Measurements from ENCODE around the gene CABCOCO1. TPM values are rescaled to one million over a fixed set of nuclear protein-coding genes. Genes with fewer than 3 reads are reported as not detected.

Gene CABCOCO1
- total RNA-seq, 1 experiment from 2014 or later, result not detected

DNA sequence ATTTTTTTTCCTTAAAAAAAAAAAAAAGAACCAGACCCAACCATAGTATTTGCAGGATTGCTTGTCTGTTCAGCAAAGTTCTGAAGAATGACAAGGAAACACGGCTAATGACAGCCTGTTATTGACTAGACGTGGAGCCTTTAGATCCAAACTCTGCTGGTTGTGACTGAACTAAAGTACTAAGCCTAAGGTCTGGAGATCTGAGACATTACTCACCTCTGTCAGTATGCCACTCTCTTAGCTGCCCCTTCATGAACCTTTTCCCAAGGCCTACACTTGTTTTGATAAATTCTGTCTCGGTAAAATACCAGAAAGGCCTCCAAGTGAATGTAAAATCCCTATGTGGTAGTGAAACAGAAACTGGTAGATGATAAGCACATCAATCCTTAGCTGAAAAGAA is 101.0 kb downstream of the CABCOCO1 start (continued):
- TF ChIP-seq EZH2 (IDR thresholded peaks at IDR 0.05), result no peak

DNA sequence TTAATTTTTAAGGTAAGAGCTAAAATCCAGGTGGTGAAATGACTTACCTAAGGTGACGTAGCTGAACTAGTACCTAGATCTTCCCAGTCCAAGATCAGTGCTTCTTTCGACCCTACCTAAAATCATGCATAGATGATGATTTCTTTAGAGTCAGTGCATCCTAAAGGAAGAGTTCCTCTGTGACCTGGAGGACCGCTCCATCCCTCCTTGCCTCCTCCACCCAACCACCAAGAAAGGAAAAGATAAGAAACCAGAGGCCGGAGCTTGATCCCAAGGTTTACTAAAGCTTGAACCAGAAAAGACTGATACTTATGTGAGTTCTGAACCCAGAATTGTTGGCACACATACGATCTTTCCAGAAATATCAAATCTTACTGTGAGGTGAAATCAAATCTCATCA is 101.8 kb downstream of the CABCOCO1 start:
- Histone ChIP-seq H3K27me3 (ENCODE audit: insufficient read depth, low read length) (no peaks in the 10 kb centered on the region), H3K9ac (ENCODE audit: low read length) (no peak overlapping the region), H3K79me2 (ENCODE audit: insufficient read depth, low read length) (no peaks in the 10 kb centered on the region), H3K4me1 (ENCODE audit: control insufficient read depth in 1 of 2, insufficient read depth in 2 of 2, low read length in 2 of 2) (peaks cover 17 to 22% of the 10 kb centered on the region in 2 experiments; a peak in 3 of 4 replicates), H3K36me3 (ENCODE audit: control insufficient read depth in 1 of 2, insufficient read depth in 2 of 2, low read length in 2 of 2) (no peaks in the 10 kb centered on the region), H3K27ac (ENCODE audit: low read depth, low read length) (no peak overlapping the region), H2AFZ (ENCODE audit: low read depth, low read length, poor library complexity, severe bottlenecking) (no peak overlapping the region), H3K9me2 (ENCODE audit: insufficient read depth) (no peaks in the 10 kb centered on the region), H3K9me3 (ENCODE audit: control insufficient read depth in 1 of 2, insufficient read depth in 1 of 2, low read depth in 1 of 2, low read length in 2 of 2) (no peaks in the 10 kb centered on the region), H4K20me1 (ENCODE audit: insufficient read depth) (no peaks in the 10 kb centered on the region), H3K4me2 (ENCODE audit: low read length) (no peak overlapping the region), H3K4me3 (replicated peaks in 1 of 2; ENCODE audit: low read depth in 1 of 2, low read length in 2 of 2) (no peak overlapping the region)
- RAD21 ChIA-PET (ENCODE audit: low non-redundant PET in 1 of 2, low total read pairs in 2 of 2, uncharacterized antibody in 2 of 2, unreplicated experiment in 2 of 2), result no interaction called here
- no peak for TF ChIP-seq CBX3 (IDR thresholded peaks at IDR 0.05; ENCODE audit: low read depth)
- TF ChIP-seq, protein P1, sequence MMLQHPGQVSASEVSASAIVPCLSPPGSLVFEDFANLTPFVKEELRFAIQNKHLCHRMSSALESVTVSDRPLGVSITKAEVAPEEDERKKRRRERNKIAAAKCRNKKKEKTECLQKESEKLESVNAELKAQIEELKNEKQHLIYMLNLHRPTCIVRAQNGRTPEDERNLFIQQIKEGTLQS (IDR thresholded peaks at IDR 0.05), result no peak
- TF ChIP-seq EGR1 (IDR thresholded peaks at IDR 0.05; ENCODE audit: low read depth), result no peak
- TF ChIP-seq, protein P2, sequence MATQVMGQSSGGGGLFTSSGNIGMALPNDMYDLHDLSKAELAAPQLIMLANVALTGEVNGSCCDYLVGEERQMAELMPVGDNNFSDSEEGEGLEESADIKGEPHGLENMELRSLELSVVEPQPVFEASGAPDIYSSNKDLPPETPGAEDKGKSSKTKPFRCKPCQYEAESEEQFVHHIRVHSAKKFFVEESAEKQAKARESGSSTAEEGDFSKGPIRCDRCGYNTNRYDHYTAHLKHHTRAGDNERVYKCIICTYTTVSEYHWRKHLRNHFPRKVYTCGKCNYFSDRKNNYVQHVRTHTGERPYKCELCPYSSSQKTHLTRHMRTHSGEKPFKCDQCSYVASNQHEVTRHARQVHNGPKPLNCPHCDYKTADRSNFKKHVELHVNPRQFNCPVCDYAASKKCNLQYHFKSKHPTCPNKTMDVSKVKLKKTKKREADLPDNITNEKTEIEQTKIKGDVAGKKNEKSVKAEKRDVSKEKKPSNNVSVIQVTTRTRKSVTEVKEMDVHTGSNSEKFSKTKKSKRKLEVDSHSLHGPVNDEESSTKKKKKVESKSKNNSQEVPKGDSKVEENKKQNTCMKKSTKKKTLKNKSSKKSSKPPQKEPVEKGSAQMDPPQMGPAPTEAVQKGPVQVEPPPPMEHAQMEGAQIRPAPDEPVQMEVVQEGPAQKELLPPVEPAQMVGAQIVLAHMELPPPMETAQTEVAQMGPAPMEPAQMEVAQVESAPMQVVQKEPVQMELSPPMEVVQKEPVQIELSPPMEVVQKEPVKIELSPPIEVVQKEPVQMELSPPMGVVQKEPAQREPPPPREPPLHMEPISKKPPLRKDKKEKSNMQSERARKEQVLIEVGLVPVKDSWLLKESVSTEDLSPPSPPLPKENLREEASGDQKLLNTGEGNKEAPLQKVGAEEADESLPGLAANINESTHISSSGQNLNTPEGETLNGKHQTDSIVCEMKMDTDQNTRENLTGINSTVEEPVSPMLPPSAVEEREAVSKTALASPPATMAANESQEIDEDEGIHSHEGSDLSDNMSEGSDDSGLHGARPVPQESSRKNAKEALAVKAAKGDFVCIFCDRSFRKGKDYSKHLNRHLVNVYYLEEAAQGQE (IDR thresholded peaks at IDR 0.05; ENCODE audit: low read depth), result no peak
- no peak for TF ChIP-seq EZH2 (IDR thresholded peaks at IDR 0.05)
- no peak for TF ChIP-seq ZFX (IDR thresholded peaks at IDR 0.05)
- no peak for TF ChIP-seq YY1 (IDR thresholded peaks at IDR 0.05; ENCODE audit: extremely low read depth, insufficient replicate concordance, low read depth, low read length)
- no peak for TF ChIP-seq EZH2phosphoT487 (IDR thresholded peaks at IDR 0.05; ENCODE audit: borderline replicate concordance)
- TF ChIP-seq, protein P3, sequence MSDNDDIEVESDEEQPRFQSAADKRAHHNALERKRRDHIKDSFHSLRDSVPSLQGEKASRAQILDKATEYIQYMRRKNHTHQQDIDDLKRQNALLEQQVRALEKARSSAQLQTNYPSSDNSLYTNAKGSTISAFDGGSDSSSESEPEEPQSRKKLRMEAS (IDR thresholded peaks at IDR 0.05), result no peak
- TF ChIP-seq ZNF274 (IDR thresholded peaks at IDR 0.05; ENCODE audit: low read depth, low read length), result no peak
- TF ChIP-seq CEBPB (IDR thresholded peaks at IDR 0.05; ENCODE audit: low read depth), result no peak
- TF ChIP-seq, protein P4, sequence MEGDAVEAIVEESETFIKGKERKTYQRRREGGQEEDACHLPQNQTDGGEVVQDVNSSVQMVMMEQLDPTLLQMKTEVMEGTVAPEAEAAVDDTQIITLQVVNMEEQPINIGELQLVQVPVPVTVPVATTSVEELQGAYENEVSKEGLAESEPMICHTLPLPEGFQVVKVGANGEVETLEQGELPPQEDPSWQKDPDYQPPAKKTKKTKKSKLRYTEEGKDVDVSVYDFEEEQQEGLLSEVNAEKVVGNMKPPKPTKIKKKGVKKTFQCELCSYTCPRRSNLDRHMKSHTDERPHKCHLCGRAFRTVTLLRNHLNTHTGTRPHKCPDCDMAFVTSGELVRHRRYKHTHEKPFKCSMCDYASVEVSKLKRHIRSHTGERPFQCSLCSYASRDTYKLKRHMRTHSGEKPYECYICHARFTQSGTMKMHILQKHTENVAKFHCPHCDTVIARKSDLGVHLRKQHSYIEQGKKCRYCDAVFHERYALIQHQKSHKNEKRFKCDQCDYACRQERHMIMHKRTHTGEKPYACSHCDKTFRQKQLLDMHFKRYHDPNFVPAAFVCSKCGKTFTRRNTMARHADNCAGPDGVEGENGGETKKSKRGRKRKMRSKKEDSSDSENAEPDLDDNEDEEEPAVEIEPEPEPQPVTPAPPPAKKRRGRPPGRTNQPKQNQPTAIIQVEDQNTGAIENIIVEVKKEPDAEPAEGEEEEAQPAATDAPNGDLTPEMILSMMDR (IDR thresholded peaks at IDR 0.05 in 2 of 3, conservative IDR thresholded peaks at IDR 0.05 in 1 of 3; ENCODE audit: borderline replicate concordance in 1 of 3, insufficient read depth in 1 of 3, low read depth in 2 of 3, low read length in 2 of 3), result no peak
- TF ChIP-seq POLR2AphosphoS5 (IDR thresholded peaks at IDR 0.05; ENCODE audit: low read depth, low read length), result no peak
- no peak for TF ChIP-seq POLR2A (IDR thresholded peaks at IDR 0.05; ENCODE audit: borderline replicate concordance, extremely low read depth, insufficient read depth, insufficient read length)
- no peak for TF ChIP-seq TCF7L2 (IDR thresholded peaks at IDR 0.05; ENCODE audit: borderline replicate concordance, extremely low read depth, insufficient read depth, insufficient read length)
- TF ChIP-seq FOSL1 (IDR thresholded peaks at IDR 0.05; ENCODE audit: low read depth), result no peak
- no peak for TF ChIP-seq SRF (IDR thresholded peaks at IDR 0.05; ENCODE audit: low read depth)
- TF ChIP-seq, protein P5, sequence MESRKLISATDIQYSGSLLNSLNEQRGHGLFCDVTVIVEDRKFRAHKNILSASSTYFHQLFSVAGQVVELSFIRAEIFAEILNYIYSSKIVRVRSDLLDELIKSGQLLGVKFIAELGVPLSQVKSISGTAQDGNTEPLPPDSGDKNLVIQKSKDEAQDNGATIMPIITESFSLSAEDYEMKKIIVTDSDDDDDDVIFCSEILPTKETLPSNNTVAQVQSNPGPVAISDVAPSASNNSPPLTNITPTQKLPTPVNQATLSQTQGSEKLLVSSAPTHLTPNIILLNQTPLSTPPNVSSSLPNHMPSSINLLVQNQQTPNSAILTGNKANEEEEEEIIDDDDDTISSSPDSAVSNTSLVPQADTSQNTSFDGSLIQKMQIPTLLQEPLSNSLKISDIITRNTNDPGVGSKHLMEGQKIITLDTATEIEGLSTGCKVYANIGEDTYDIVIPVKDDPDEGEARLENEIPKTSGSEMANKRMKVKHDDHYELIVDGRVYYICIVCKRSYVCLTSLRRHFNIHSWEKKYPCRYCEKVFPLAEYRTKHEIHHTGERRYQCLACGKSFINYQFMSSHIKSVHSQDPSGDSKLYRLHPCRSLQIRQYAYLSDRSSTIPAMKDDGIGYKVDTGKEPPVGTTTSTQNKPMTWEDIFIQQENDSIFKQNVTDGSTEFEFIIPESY (IDR thresholded peaks at IDR 0.05; ENCODE audit: extremely low read depth, insufficient replicate concordance, low read length), result no peak
- no TSS peak for BruUV-seq (replicated peaks)
- intact Hi-C loops (cut with micrococcal nuclease), result no loop called here
- CTCF ChIA-PET, result no interaction called here
- ATAC-seq (no peak), DNase-seq (ENCODE audit: low read depth, low spot score) (no peak)
- POLR2A ChIA-PET, result no interaction called here

All from HCT116 (cell line).